Body of pancreas (tissue), 4 donors: Measurements from ENCODE around the gene NELFCD. TPM values are rescaled to one million over a fixed set of nuclear protein-coding genes. Genes with fewer than 3 reads are reported as not detected.
A peak's percentile ranks its signal among the peaks of the same experiment; 100 is the strongest.

Experiments
- ATAC-seq: fragments of 150-250 bp; one replicate; pipeline ENCODE4 v1.9.1; 2016
- DNase-seq, 4 donors: peaks; one replicate each; pipeline ENCODE4 v3.0.0-alpha.2; 2019
- H3K27ac ChIP-seq, 4 donors: fragments of 200-600 bp; sonication (generic); 1 replicate in 3 of 4; 2 replicates in 1 of 4; pipeline versions ENCODE4 v1.5.1 to v1.6.1; 2016 to 2019; ENCODE audit warnings: mild to moderate bottlenecking in 1 of 4, mixed read lengths in 1 of 4, moderate library complexity in 1 of 4
- H3K27me3 ChIP-seq, 2 donors: fragments of 200-600 bp; sonication (generic); one replicate each; pipeline ENCODE4 v1.6.0; 2016; ENCODE audit warnings: mild to moderate bottlenecking in 1 of 2
- H3K36me3 ChIP-seq, 2 donors: fragments of 200-600 bp; sonication (generic); replicated peaks in 1 of 2; 2 replicates each; pipeline ENCODE4 v1.5.1; 2016; ENCODE audit warnings: low read depth in 2 of 2; ENCODE audit not compliant: insufficient read depth in 1 of 2
- H3K4me1 ChIP-seq: fragments of 200-600 bp; sonication (generic); one replicate; pipeline ENCODE4 v1.6.0; 2016
- H3K4me3 ChIP-seq, 2 donors: fragments of 200-600 bp; sonication (generic); 1 replicate in 1 of 2; 2 replicates in 1 of 2; pipeline ENCODE4 v1.5.1; 2016 to 2019
- H3K9me3 ChIP-seq, 3 donors: fragments of 200-600 bp; sonication (generic); 1 replicate in 2 of 3; 2 replicates in 1 of 3; pipeline ENCODE4 v1.5.1; 2016
- CTCF ChIP-seq, 7 experiments: fragments of 450-650 bp in 4 of 7; fragments of 200-600 bp in 3 of 7; sonication (generic) in 3 of 7; IDR thresholded peaks; one replicate each; pipeline ENCODE4 v1.5.1; 2016 to 2019; ENCODE audit warnings: antibody characterized with exemption in 7 of 7
- POLR2A ChIP-seq, 3 donors: fragments of 450-650 bp; IDR thresholded peaks; one replicate each; pipeline ENCODE4 v1.6.1; 2016; ENCODE audit warnings: antibody characterized with exemption in 3 of 3, mild to moderate bottlenecking in 2 of 3
- WGBS, 2 donors: methylation state at CpG; one replicate each; pipeline ENCODE4 v1.1.5; 2017; 5-methylcytosine and 5-hydroxymethylcytosine counted together
- intact Hi-C: fragments of 100-400 bp; cut with DNase I; formaldehyde crosslinking; loops from one replicate; pipeline ENCODE4 v1.15.1; 2023
- total RNA-seq, 2 donors: library from RNA; depleted of rRNA; stranded (reverse); fragments of >200 nt; gene quantifications; one replicate each; pipeline ENCODE4 v1.1.0, GENCODE V29; 2016

Gene NELFCD
- total RNA-seq, 2 donors from 2014 or later: 35.9 to 45.9 TPM

- ATAC-seq (no peak), DNase-seq (no peak)
- no peak overlapping the region for H3K27ac ChIP-seq
- no peaks in the 10 kb centered on the region for H3K36me3 ChIP-seq
- 83 to 89% methylated on average over 16 of the region's 16 CpGs for WGBS, 2 donors
- H3K4me1 ChIP-seq: peaks cover 9% of the 10 kb centered on the region
- intact Hi-C loops: no loop called here
- H3K9me3 ChIP-seq: no peaks in the 10 kb centered on the region
- TF ChIP-seq POLR2A (IDR thresholded peaks at IDR 0.05) (no peak), CTCF (IDR thresholded peaks at IDR 0.05) (no peak)
- no peaks in the 10 kb centered on the region for H3K27me3 ChIP-seq
- no peak overlapping the region for H3K4me3 ChIP-seq
These were observed 34.4 kb downstream of the NELFCD start for GRCh38 chr20:59015411-59015810.

GRCh38 chr20:59015812-59016711 is 35.0 kb downstream of the NELFCD start:
- ATAC-seq (no peak), DNase-seq (peak in 1 of 4 donors; percentile 29)
- TF ChIP-seq CTCF (IDR thresholded peaks at IDR 0.05) (no peak), POLR2A (IDR thresholded peaks at IDR 0.05) (no peak)
- WGBS, 2 donors: 71 to 86% methylated on average over 12 to 16 of the region's 16 CpGs
- Histone ChIP-seq H3K9me3 (no peaks in the 10 kb centered on the region), H3K27ac (peak overlapping the region in 1 of 4 donors; percentile 33), H3K36me3 (no peaks in the 10 kb centered on the region), H3K4me3 (no peak overlapping the region), H3K4me1 (peaks cover 4% of the 10 kb centered on the region), H3K27me3 (no peaks in the 10 kb centered on the region)
- intact Hi-C loops: no loop called here

- no peak for ATAC-seq
- WGBS, 2 donors: 12 to 15% methylated on average over 4 of the region's 4 CpGs
These were observed 35.9 kb downstream of the NELFCD start for GRCh38 chr20:59016795-59017492.

DNA sequence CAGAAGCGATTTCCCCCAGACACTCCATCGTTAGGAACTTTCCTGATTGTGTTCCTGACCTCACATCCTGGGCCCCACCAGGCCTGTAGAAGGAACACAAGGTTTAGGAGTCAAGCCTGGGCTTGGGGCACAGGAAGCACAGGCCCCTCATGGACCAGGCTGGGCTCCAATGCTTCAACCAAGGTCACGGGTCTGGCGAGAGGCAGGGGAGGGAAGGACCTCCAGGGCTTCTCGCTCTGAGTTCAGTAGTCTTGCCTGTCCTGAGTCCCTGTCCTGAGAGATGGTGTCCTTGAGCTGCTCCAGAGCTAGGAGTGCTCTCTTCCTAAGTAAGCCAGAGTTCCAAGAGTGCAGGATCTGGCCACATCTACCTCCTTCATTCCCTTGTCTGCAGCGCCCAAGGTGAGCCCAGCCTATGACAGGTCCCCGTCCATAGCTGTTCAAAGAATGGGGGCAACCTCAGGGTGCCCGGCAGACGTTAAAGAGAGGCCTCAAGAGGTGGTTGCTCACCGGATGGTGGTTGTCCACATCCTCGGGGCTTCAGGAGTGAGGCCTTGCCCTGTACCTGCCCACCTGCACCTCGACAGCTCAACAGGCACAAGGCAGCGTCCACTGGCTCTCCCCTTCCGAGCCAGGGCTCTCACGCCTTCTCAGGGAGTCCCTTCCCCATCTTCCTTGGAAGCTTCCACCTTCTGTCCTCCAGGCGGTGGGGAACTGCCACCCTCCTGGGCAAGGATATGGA is 36.6 kb downstream of the NELFCD start:
- no peak for TF ChIP-seq CTCF (IDR thresholded peaks at IDR 0.05)
- no peak for TF ChIP-seq POLR2A (IDR thresholded peaks at IDR 0.05)
- Histone ChIP-seq H3K27ac (peak overlapping the region in 1 of 4 donors; percentile 4), H3K27me3 (no peaks in the 10 kb centered on the region), H3K4me1 (no peaks in the 10 kb centered on the region), H3K4me3 (no peak overlapping the region), H3K9me3 (no peaks in the 10 kb centered on the region), H3K36me3 (no peaks in the 10 kb centered on the region)
- DNase-seq: no peak
- no peak for ATAC-seq
- intact Hi-C loops: no loop called here
- 90 to 92% methylated on average over 12 to 16 of the region's 16 CpGs for WGBS, 2 donors

More at GRCh38 chr20:59016795-59017492, 35.9 kb downstream of the NELFCD start:
- TF ChIP-seq POLR2A (IDR thresholded peaks at IDR 0.05) (no peak), CTCF (IDR thresholded peaks at IDR 0.05) (no peak)
- no peak for DNase-seq
- intact Hi-C loops: no loop called here
- Histone ChIP-seq H3K27me3 (no peaks in the 10 kb centered on the region), H3K36me3 (no peaks in the 10 kb centered on the region), H3K9me3 (no peaks in the 10 kb centered on the region), H3K4me3 (no peak overlapping the region), H3K27ac (peak overlapping the region in 1 of 4 donors; percentile 4), H3K4me1 (no peaks in the 10 kb centered on the region)
